OCI-LY7 (cell line): Measurements from ENCODE around the gene CFAP100. TPM values are rescaled to one million over a fixed set of nuclear protein-coding genes. Genes with fewer than 3 reads are reported as not detected.

ENCODE experiments used
- BruUV-seq: library from RNA; stranded (reverse); fragments of 400-500 nt; replicated peaks from 2 replicates; lab custom pipeline; 2021; lab: Mats Ljungman, UMichigan
- CTCF ChIA-PET: fragments of 300-600 bp; sonication (Branson Sonifier 250); formaldehyde crosslinking; loops from one replicate; lab custom pipeline; 2022; ENCODE audit warnings: antibody characterized with exemption; ENCODE audit not compliant: unreplicated experiment; lab: Charles Lee
- POLR2A ChIA-PET: fragments of 300-600 bp; sonication (Branson Sonifier 250); formaldehyde crosslinking; loops from one replicate; lab custom pipeline; 2022; ENCODE audit warnings: antibody characterized with exemption; lab: Charles Lee
- DNase-seq: peaks from one replicate; pipeline ENCODE4 v3.0.0-alpha.2; 2015; ENCODE audit warnings: low spot score
- H2AFZ ChIP-seq: fragments of 200-600 bp; sonication (generic), shearing (Covaris generic); 2 replicates; pipeline ENCODE4 v1.6.1; 2014; ENCODE audit warnings: mild to moderate bottlenecking, antibody characterized with exemption, low read length, moderate library complexity
- H3K27ac ChIP-seq: fragments of 200-600 bp; sonication (generic); 2 replicates; pipeline ENCODE4 v1.5.1; 2014; ENCODE audit warnings: mixed run types, low read depth, mild to moderate bottlenecking, moderate library complexity, low read length, inconsistent platforms; ENCODE audit not compliant: poor library complexity, severe bottlenecking
- H3K36me3 ChIP-seq: fragments of 200-600 bp; sonication (generic); 2 replicates; pipeline ENCODE4 v1.6.1; 2014; ENCODE audit warnings: mild to moderate bottlenecking, antibody characterized with exemption, low read length, moderate library complexity, mixed read lengths; ENCODE audit not compliant: insufficient read depth
- H3K4me1 ChIP-seq: fragments of 200-600 bp; sonication (generic); 2 replicates; pipeline ENCODE4 v1.5.1; 2014; ENCODE audit warnings: mild to moderate bottlenecking, low read length; ENCODE audit not compliant: insufficient read depth, poor library complexity, severe bottlenecking
- H3K4me2 ChIP-seq: fragments of 200-600 bp; sonication (generic); 2 replicates; pipeline ENCODE4 v1.6.1; 2014; ENCODE audit warnings: mild to moderate bottlenecking, low read length
- H3K4me3 ChIP-seq: fragments of 200-600 bp; sonication (generic); 2 replicates; pipeline ENCODE4 v1.5.1; 2014; ENCODE audit warnings: mild to moderate bottlenecking, low read depth, low read length; ENCODE audit not compliant: poor library complexity, severe bottlenecking
- H3K79me2 ChIP-seq: fragments of 200-600 bp; sonication (generic); 2 replicates; pipeline ENCODE4 v1.6.1; 2016; ENCODE audit warnings: low read depth, mild to moderate bottlenecking, low read length, moderate library complexity, mixed read lengths; ENCODE audit not compliant: insufficient read depth
- H3K9me2 ChIP-seq: fragments of 200-600 bp; sonication (generic); 2 replicates; pipeline ENCODE4 v1.6.1; 2016; ENCODE audit warnings: mild to moderate bottlenecking, low read length, mixed read lengths; ENCODE audit not compliant: insufficient read depth
- H3K9me3 ChIP-seq: fragments of 200-600 bp; sonication (generic); 2 replicates; pipeline ENCODE4 v1.6.1; 2014; ENCODE audit warnings: mild to moderate bottlenecking, mixed run types, low read length, mixed read lengths
- H4K20me1 ChIP-seq: fragments of 200-600 bp; sonication (generic); 2 replicates; pipeline ENCODE4 v1.6.1; 2014; ENCODE audit warnings: mild to moderate bottlenecking, antibody characterized with exemption, low read length, moderate library complexity, mixed read lengths; ENCODE audit not compliant: insufficient read depth
- EZH2phosphoT487 ChIP-seq: fragments of 200-600 bp; sonication (generic); IDR thresholded peaks from 2 replicates; pipeline ENCODE4 v1.6.1; 2018; ENCODE audit warnings: low read depth, borderline replicate concordance, mild to moderate bottlenecking, mixed run types, antibody characterized with exemption, low read length, moderate library complexity, mixed read lengths
- intact Hi-C: fragments of 100-400 bp; cut with micrococcal nuclease; formaldehyde crosslinking; loops from one replicate; pipeline ENCODE4 v1.10.0; 2022; ENCODE audit not compliant: unreplicated experiment
- total RNA-seq, 2 experiments: library from RNA; depleted of rRNA in 1 of 2; stranded (reverse); fragments of >200 nt in 1 of 2; shearing (Covaris generic) in 1 of 2; gene quantifications; 2 replicates each; pipeline ENCODE4 v1.2.3, GENCODE V29; 2014 to 2022
- TF ChIP-seq, protein P1 (sequence below): fragments of 200-600 bp; sonication (generic); conservative IDR thresholded peaks from 2 replicates; pipeline ENCODE4 v1.5.1; 2014; ENCODE audit warnings: mild to moderate bottlenecking, antibody characterized with exemption, low read length, moderate library complexity, mixed read lengths

Gene CFAP100
- total RNA-seq, 2 experiments from 2014 or later: not detected

DNA sequence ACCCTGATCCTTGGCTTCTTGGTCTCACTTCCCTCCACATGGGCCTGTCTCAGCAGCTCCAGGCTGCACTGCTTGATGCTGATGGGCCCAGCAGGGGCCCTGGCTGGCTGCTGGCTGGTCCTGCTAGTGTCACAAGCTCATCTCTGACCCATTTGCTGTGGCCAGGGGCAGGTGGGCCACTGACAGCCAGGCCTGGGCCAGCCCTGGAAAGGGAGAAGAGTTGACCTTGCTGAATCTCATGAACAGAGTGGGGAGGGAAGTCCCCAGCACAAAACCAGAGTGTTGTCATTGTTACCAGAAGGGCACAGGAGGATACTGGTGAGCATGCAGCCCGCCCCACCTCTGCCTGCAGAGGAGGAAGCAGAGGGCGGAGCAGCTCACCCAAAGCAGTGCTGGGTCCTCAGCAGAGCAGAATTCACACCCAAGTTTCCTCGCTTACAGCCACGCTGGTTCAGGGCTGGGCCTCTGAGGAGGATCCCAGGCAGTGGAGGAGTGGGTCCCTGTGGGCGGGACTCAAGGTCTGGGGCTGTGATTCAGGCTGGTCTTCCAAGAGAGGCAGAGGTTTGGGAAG is 29.9 kb upstream of the CFAP100 start:
- ChIA-PET POLR2A (interaction anchor here (1.0 to 1.4 kb wide), 2 partner anchors 9 to 14 kb away, joined by 3 read pairs; no protein-coding TSS in a partner anchor), CTCF (interaction anchor here (0.5 kb wide), 1 partner anchor 24 kb away, joined by 3 read pairs; no protein-coding TSS in a partner anchor)
- no peaks in the 10 kb centered on the region for H3K79me2 ChIP-seq
- BruUV-seq: no TSS peak
- no peaks in the 10 kb centered on the region for H3K9me3 ChIP-seq
- no peak overlapping the region for H3K4me2 ChIP-seq
- TF ChIP-seq EZH2phosphoT487: no peak
- TF ChIP-seq, protein P1, sequence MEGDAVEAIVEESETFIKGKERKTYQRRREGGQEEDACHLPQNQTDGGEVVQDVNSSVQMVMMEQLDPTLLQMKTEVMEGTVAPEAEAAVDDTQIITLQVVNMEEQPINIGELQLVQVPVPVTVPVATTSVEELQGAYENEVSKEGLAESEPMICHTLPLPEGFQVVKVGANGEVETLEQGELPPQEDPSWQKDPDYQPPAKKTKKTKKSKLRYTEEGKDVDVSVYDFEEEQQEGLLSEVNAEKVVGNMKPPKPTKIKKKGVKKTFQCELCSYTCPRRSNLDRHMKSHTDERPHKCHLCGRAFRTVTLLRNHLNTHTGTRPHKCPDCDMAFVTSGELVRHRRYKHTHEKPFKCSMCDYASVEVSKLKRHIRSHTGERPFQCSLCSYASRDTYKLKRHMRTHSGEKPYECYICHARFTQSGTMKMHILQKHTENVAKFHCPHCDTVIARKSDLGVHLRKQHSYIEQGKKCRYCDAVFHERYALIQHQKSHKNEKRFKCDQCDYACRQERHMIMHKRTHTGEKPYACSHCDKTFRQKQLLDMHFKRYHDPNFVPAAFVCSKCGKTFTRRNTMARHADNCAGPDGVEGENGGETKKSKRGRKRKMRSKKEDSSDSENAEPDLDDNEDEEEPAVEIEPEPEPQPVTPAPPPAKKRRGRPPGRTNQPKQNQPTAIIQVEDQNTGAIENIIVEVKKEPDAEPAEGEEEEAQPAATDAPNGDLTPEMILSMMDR: no peak
- H3K4me3 ChIP-seq: no peak overlapping the region
- no peaks in the 10 kb centered on the region for H3K9me2 ChIP-seq
- H3K4me1 ChIP-seq: peaks cover 34% of the 10 kb centered on the region
- peak; percentile 27 for DNase-seq
- no peaks in the 10 kb centered on the region for H4K20me1 ChIP-seq
- H3K27ac ChIP-seq: no peak overlapping the region
- intact Hi-C loops: no loop called here
- H3K36me3 ChIP-seq: no peaks in the 10 kb centered on the region
- no peak overlapping the region for H2AFZ ChIP-seq

DNA sequence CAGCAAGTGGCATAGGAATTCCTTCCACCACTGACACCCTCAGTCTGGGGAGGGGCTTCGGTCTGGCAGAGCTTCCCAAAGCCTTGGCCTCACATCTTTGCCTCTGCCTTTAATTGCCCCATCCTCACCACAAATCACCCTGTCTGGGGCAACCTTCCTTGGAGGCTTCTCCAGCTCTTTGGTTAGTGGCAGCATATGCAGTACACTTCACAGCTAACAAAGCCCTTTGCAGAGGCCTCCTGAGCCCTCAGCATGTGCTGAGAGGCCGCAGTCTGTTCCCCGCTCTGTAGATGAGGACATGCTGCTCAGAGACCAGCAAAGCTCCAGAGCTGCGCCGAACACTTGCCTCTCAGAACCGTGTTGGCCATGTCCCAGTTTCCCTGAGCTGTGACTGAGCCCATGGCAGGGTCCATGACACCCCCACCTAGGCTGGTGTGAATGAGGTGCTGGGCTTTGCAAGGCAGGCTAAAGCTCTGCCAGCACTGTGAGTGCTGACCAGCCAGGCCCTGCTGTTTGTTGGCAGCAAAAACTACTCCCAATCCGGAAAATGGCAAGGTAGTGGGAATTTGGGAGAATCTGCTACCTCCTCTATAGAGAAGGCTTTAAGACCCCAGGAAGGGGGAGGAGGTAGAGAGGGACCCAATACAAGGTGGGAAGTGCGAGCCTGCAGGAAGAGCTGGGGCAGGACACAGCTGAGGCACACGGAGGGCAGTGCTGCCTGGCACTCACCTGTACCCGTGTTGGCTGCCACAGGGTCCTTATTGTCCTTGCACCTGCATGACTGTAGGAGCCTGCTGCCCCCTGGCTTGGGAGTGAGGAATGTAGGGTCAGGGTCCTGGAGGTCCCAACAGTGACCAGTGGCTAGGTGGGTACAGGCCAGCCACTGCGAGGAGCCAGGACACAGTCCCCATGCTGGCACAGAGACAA is 29.1 kb upstream of the CFAP100 start:
- no peaks in the 10 kb centered on the region for H3K79me2 ChIP-seq
- intact Hi-C loops: no loop called here
- DNase-seq: no peak
- H2AFZ ChIP-seq: no peak overlapping the region
- POLR2A ChIA-PET: interaction anchor here (1.0 to 1.4 kb wide), 2 partner anchors 10 to 13 kb away, joined by 3 read pairs; no protein-coding TSS in a partner anchor
- no peak overlapping the region for H3K4me2 ChIP-seq
- no peaks in the 10 kb centered on the region for H3K36me3 ChIP-seq
- no peak overlapping the region for H3K27ac ChIP-seq
- H3K4me1 ChIP-seq: peaks cover 34% of the 10 kb centered on the region
- no peak for TF ChIP-seq EZH2phosphoT487
- TF ChIP-seq, protein P1: no peak
- H4K20me1 ChIP-seq: no peaks in the 10 kb centered on the region
- CTCF ChIA-PET: no interaction called here
- no peaks in the 10 kb centered on the region for H3K9me3 ChIP-seq
- H3K9me2 ChIP-seq: no peaks in the 10 kb centered on the region
- no peak overlapping the region for H3K4me3 ChIP-seq
- BruUV-seq: no TSS peak
